Panc1 (cell line): Measurements from ENCODE around the gene BCKDHA.

Experiments used
- POLR2AphosphoS5 ChIP-seq: IDR thresholded peaks from 2 replicates; pipeline ENCODE4 v1.6.1; 2012; ENCODE audit warnings: mild to moderate bottlenecking, low read depth, low read length, moderate library complexity
- SIN3A ChIP-seq: IDR thresholded peaks from 2 replicates; pipeline ENCODE4 v1.6.1; 2012; ENCODE audit warnings: low read depth, mild to moderate bottlenecking, low read length, moderate library complexity, borderline replicate concordance; ENCODE audit not compliant: insufficient read depth
- TF ChIP-seq, protein P1 (sequence below): fragments of 450-650 bp; IDR thresholded peaks from 2 replicates; pipeline ENCODE4 v1.5.1; 2017; ENCODE audit warnings: mild to moderate bottlenecking
- TF ChIP-seq, protein P2 (sequence below), 2 experiments: IDR thresholded peaks; 2 replicates each; pipeline ENCODE4 v1.6.1; 2011 to 2012; ENCODE audit warnings: low read depth in 2 of 2, control low read depth in 1 of 2, low read length in 1 of 2, mild to moderate bottlenecking in 1 of 2, moderate library complexity in 1 of 2; ENCODE audit not compliant: insufficient read depth in 1 of 2

DNA sequence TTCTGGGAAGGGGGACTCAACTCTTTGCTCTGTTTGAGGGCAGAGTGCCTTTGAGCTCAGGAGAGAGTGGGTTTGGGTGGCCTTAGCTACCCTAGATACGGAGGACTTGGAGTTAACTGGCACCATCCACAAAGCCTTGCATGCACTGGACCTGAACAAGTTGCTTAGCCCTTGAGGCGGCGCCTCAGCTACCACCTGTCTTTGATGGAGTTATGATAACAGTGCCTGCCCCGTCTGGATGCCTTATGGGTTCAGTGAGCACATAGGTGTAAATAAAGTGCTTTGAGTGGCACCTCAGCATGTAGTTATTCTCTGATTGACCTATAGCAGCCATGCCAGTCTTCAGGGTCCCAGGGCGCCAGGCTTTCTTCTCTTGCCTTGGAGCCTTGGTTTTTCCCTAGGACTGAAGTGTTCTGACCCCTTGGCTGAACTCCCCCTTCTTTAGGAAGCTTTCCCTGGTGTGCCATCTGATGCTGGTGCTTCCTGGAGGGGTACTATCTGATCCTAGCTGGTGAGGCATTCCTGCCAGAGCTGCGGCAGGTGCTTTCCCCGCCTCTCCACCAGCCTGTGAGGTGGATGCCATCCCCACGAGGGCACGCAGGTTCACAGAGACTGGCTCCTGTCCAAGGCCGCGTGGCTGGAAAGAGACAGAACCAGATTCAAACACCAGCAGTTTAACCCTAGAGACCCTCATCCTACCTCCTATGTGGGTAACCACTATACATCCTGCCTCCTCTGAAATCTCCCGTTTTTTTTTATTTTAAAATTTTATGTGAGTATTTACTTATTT lies 5.8 kb downstream of the BCKDHA start:
- TF ChIP-seq, protein P1, sequence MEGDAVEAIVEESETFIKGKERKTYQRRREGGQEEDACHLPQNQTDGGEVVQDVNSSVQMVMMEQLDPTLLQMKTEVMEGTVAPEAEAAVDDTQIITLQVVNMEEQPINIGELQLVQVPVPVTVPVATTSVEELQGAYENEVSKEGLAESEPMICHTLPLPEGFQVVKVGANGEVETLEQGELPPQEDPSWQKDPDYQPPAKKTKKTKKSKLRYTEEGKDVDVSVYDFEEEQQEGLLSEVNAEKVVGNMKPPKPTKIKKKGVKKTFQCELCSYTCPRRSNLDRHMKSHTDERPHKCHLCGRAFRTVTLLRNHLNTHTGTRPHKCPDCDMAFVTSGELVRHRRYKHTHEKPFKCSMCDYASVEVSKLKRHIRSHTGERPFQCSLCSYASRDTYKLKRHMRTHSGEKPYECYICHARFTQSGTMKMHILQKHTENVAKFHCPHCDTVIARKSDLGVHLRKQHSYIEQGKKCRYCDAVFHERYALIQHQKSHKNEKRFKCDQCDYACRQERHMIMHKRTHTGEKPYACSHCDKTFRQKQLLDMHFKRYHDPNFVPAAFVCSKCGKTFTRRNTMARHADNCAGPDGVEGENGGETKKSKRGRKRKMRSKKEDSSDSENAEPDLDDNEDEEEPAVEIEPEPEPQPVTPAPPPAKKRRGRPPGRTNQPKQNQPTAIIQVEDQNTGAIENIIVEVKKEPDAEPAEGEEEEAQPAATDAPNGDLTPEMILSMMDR: no peak
- TF ChIP-seq POLR2AphosphoS5 (no peak), SIN3A (no peak)
- TF ChIP-seq, protein P2, sequence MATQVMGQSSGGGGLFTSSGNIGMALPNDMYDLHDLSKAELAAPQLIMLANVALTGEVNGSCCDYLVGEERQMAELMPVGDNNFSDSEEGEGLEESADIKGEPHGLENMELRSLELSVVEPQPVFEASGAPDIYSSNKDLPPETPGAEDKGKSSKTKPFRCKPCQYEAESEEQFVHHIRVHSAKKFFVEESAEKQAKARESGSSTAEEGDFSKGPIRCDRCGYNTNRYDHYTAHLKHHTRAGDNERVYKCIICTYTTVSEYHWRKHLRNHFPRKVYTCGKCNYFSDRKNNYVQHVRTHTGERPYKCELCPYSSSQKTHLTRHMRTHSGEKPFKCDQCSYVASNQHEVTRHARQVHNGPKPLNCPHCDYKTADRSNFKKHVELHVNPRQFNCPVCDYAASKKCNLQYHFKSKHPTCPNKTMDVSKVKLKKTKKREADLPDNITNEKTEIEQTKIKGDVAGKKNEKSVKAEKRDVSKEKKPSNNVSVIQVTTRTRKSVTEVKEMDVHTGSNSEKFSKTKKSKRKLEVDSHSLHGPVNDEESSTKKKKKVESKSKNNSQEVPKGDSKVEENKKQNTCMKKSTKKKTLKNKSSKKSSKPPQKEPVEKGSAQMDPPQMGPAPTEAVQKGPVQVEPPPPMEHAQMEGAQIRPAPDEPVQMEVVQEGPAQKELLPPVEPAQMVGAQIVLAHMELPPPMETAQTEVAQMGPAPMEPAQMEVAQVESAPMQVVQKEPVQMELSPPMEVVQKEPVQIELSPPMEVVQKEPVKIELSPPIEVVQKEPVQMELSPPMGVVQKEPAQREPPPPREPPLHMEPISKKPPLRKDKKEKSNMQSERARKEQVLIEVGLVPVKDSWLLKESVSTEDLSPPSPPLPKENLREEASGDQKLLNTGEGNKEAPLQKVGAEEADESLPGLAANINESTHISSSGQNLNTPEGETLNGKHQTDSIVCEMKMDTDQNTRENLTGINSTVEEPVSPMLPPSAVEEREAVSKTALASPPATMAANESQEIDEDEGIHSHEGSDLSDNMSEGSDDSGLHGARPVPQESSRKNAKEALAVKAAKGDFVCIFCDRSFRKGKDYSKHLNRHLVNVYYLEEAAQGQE (IDR thresholded peaks at IDR 0.05; ENCODE audit: insufficient read depth in 1 of 2, low read depth in 2 of 2, low read length in 1 of 2): no peak
